ENCODE data around the gene ROGDI. TPM values are rescaled to one million over a fixed set of nuclear protein-coding genes. Genes with fewer than 3 reads are reported as not detected.

Gene ROGDI
- total and polyA plus RNA-seq, 2 donors (not counting 1 experiment from before 2014, with no cell fraction given): 9.2 to 31.9 TPM

DNA sequence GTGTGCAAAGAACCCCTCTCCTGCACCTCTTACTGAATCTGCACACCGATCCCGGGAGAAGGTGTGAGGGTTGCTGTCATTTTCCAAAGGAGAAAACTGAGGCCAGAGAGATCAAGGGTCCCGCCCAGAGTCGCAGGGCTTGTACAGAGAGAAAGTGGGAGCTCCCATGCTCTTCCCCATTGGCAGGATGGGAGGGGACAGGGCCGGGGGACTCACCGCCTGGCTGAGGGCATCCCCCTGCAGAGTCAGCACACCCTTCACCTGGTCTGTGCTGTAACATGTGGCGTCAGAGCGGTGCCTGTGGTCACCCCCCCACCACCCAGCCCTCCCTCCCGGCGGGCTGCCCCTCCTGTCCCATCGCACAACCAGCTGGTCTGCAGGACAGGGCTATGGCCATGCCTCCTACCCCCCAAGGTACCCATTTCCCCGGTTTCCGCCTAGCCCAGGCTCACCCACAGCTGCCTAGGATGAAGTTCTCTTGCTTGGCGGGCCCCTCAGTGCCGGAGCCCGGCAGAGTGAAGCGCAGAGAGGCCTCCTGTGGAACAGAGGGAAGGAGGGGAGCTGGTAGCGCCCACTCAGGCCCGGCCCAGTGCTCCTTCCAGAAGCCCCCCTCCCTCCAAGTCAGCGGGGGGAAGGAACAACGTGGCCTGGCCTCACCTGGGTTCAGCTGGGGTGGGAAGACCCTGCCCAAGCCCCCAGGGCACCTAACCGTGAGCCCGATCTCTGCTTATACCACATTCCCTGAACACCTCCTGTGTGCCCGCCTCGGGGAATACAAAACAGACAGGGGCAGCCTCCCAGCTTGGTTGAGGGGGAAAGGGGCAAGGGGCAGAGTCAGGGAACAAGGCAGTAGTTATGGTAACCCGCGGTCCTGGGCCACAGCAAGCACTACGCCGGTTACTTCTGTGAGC is 1.1 kb downstream of the ROGDI start:
- WGBS (ENCODE audit: insufficient coverage): 53% methylated on average over 20 of the region's 29 CpGs
- intact Hi-C loops (cut with micrococcal nuclease): loop anchor here (5.0 kb wide), 1 partner anchor 271 kb away; the partner anchor contains the start of gene ALG1
- CTCF ChIA-PET: interaction anchor here (1.7 kb wide), 1 partner anchor 66 kb away, joined by 3 read pairs; no protein-coding TSS in a partner anchor

More for the DNA sequence above, 1.1 kb downstream of the ROGDI start:
- TF ChIP-seq, protein P1, sequence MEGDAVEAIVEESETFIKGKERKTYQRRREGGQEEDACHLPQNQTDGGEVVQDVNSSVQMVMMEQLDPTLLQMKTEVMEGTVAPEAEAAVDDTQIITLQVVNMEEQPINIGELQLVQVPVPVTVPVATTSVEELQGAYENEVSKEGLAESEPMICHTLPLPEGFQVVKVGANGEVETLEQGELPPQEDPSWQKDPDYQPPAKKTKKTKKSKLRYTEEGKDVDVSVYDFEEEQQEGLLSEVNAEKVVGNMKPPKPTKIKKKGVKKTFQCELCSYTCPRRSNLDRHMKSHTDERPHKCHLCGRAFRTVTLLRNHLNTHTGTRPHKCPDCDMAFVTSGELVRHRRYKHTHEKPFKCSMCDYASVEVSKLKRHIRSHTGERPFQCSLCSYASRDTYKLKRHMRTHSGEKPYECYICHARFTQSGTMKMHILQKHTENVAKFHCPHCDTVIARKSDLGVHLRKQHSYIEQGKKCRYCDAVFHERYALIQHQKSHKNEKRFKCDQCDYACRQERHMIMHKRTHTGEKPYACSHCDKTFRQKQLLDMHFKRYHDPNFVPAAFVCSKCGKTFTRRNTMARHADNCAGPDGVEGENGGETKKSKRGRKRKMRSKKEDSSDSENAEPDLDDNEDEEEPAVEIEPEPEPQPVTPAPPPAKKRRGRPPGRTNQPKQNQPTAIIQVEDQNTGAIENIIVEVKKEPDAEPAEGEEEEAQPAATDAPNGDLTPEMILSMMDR (IDR thresholded peaks at IDR 0.05): no peak
- no peak for TF ChIP-seq EZH2 (IDR thresholded peaks at IDR 0.05; ENCODE audit: borderline replicate concordance, insufficient read depth, low read depth, low read length, poor library complexity, severe bottlenecking)
- Mint-ChIP-seq H3K27me3 (no peaks in the 10 kb centered on the region), H3K27ac (peak overlapping the region; percentile 92), H3K4me3 (peak overlapping the region; percentile 88), H3K4me1 (peaks cover 21% of the 10 kb centered on the region), H3K9me3 (ENCODE audit: insufficient read depth) (no peaks in the 10 kb centered on the region)
- H3K4me3 ChIP-seq (ENCODE audit: control extremely low read depth in 1 of 5, extremely low read depth in 1 of 5, insufficient read depth in 1 of 5, low read depth in 2 of 5, low read length in 4 of 5): peak overlapping the region; percentile 36 to 88 (median 75)
- no peaks in the 10 kb centered on the region for H3K27me3 ChIP-seq (replicated peaks in 1 of 4; ENCODE audit: control extremely low read depth in 1 of 4, control insufficient read depth in 3 of 4, insufficient read depth in 4 of 4, low read length in 3 of 4)
- peaks cover 0 to 12% of the 10 kb centered on the region in 2 experiments for H3K36me3 ChIP-seq (replicated peaks in 1 of 2; ENCODE audit: control extremely low read depth in 1 of 2, control insufficient read depth in 1 of 2, extremely low read depth in 1 of 2, insufficient read depth in 2 of 2, low read length in 1 of 2)
- DNase-seq (no peak), ATAC-seq (ENCODE audit: low read depth) (no peak)
- peaks cover 26 to 27% of the 10 kb centered on the region in 2 donors for H3K4me1 ChIP-seq (ENCODE audit: control insufficient read depth in 2 of 2, insufficient read depth in 2 of 2, low read length in 2 of 2)
- H3K79me2 ChIP-seq (ENCODE audit: control insufficient read depth, insufficient read depth, low read length): no peaks in the 10 kb centered on the region
- H3K27ac ChIP-seq (ENCODE audit: low read length in 2 of 2): peak overlapping the region; percentile 73 to 88
- no peaks in the 10 kb centered on the region for H4K20me1 ChIP-seq (ENCODE audit: control insufficient read depth, insufficient read depth, low read length, poor library complexity, severe bottlenecking)
- H3K9me3 ChIP-seq (ENCODE audit: control extremely low read depth in 1 of 3, control insufficient read depth in 2 of 3, insufficient read depth in 1 of 3, low read length in 2 of 3): no peaks in the 10 kb centered on the region
- POLR2A ChIA-PET: interaction anchor here (0.6 to 2.6 kb wide), 2 partner anchors 67 to 383 kb away, joined by 3 to 20 read pairs; partner anchors contain the start of genes ANKS3 and DNAAF8
- H3K9ac ChIP-seq (ENCODE audit: low read length): peak overlapping the region; percentile 84
- H2AFZ ChIP-seq (ENCODE audit: insufficient read depth, low read depth, low read length, poor library complexity, severe bottlenecking): peak overlapping the region; percentile 84
- peak overlapping the region; percentile 93 for H3K4me2 ChIP-seq (replicated peaks; ENCODE audit: low read depth, low read length, poor library complexity, severe bottlenecking)
